K562 treated with DMSO at 1 percent for 24 hours (cell line): ENCODE results near the gene DSCAML1. TPM values are rescaled to one million over a fixed set of nuclear protein-coding genes. Genes with fewer than 3 reads are reported as not detected.

Experiments used
- total RNA-seq: library from RNA; unstranded; fragments of 300-600 nt; gene quantifications from 2 replicates; pipeline ENCODE4 v1.2.3, GENCODE V29; 2022; ENCODE audit warnings: low read depth; ENCODE audit not compliant: insufficient read depth

Gene DSCAML1
- total RNA-seq, result not detected in 2 replicates

GRCh38 chr11:117796872-117797529, at the start of gene DSCAML1:
TSS of gene DSCAML1 (minus strand) at chr11:117797216. CDS start at chr11:117797079, 137 bp downstream.

DNA sequence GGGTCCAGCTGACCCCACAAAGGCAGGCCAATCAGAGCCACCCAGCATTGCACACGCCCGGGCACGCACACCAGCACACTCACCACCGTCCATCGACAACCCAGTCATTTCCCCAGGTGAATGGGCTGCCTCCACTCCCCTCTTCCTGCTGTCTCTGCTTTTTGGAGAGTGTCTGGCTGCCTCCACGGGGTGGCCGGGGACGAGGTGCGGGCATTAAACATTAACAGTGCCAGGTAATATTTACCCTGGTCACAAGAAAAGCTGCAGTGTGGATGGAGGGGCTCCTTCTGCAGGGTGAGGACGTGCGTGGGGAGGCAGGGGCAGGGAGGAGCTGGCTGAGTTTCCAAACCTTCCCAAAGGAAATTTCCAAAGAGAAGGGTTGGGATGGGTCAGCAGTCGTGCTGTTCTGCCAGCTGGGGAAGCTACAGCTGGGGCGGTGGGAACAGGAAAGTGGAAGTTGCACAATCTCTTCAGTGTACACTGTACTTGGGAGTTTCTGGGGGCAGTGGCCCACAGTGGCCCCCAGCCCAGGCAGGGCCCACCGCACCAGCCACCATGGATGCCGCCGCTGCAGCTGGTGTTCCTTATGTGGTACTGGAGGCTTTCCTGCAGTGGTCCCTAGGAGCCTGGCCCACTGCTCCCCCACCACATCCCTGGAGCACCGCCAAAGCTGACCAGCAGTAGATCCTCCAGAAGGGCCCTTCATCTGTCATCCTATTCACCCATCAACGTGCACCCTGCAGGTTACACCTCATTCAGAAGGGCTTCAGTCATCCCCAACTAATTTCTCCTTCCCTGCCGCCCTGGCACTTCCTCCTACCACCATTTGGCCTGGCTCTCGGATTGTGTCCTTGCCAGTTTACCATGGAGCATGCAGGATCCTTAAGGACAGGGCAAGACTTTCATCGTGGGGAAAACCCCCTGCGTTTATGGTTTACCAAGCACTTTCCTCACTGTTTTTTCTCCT, 27.8 kb upstream of the DSCAML1 start, which contains the start of gene FXYD2:
FXYD2 (minus strand) TSS at position 174 of the 967 bp plus-strand sequence; CDS start at position 108, 66 bp downstream.

Other genes with a start within 250 kb of the DSCAML1 start
- not detected in 2 replicates for gene FXYD2, start 27.5 kb upstream of the DSCAML1 start, total RNA-seq
- gene FXYD6, start 79.4 kb upstream of the DSCAML1 start, total RNA-seq, result not detected in 2 replicates
- 0.36 and 0.57 TPM in 2 replicates for gene TMPRSS13, start 132.2 kb upstream of the DSCAML1 start, total RNA-seq
- 36.3 and 38.0 TPM in 2 replicates for gene IL10RA, start 189.2 kb upstream of the DSCAML1 start, total RNA-seq